GM06990 (cell line): Measurements from ENCODE around the gene RASAL1.
"Not testable (repeated sequence)": the region's sequence is repeated elsewhere in the genome, so short reads cannot be mapped to it uniquely, and the experiment has no call there.

Experiments
- DNase-seq: peaks from one replicate; pipeline ENCODE4 v3.0.0-alpha.2; 2011; ENCODE audit not compliant: insufficient read length; ENCODE audit errors: extremely low read depth
- H3K27me3 ChIP-seq: replicated peaks from 2 replicates; pipeline ENCODE4 v1.6.0; 2011; ENCODE audit warnings: low read length; ENCODE audit not compliant: control insufficient read depth, insufficient read depth
- H3K36me3 ChIP-seq: 2 replicates; pipeline ENCODE4 v1.5.1; 2011; ENCODE audit warnings: low read length; ENCODE audit not compliant: control insufficient read depth, insufficient read depth
- H3K4me3 ChIP-seq: replicated peaks from 2 replicates; pipeline ENCODE4 v1.5.1; 2011; ENCODE audit warnings: low read depth, mild to moderate bottlenecking, control low read depth, low read length
- TF ChIP-seq, protein P1 (sequence below): IDR thresholded peaks from 2 replicates; pipeline ENCODE4 v1.5.1; 2011; ENCODE audit warnings: low read length, control low read depth, mild to moderate bottlenecking, inconsistent platforms; ENCODE audit not compliant: insufficient read depth, poor library complexity, severe bottlenecking

The RASAL1 gene

DNA sequence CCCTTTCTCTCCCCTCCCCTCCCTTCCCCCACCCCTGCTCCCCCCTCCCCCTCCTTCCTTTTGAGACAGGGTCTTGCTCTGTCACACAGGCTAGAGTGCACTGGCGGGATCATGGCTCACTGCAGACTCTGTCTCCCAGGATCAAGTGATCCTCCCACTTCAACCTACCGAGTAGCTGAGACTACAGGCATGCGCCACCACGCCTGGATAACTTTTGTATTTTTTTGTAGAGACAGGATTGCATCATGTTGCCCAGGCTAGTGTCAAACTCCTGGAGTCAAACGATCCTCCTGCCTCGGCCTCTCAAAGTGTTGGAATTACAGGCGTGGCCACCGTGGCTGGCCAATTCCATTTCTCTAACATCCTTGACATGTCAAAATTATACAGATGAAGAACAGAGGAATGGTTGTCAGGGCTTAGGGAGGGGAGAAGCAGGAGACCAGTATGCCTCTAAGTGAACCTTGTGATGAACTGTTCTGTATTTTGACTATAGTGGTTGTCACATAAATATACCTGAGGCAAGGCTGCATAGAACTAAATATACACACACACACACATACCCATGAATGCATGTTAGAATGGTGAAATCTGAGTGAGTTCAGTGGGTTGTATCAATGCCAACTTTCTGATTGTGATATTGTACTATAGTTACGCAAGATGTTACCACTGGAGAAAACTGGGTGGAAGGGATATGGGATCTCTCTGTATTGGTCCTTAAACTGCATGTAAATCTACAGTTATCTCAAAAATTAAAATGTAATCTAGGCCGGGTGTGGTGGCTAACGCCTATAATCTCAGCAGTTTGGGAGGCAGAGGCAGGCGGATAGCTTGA lies 10.4 kb upstream of the RASAL1 start:
- H3K36me3 ChIP-seq: no peaks in the 10 kb centered on the region
- no peaks in the 10 kb centered on the region; the same call in 1 of the 2 replicates for H3K27me3 ChIP-seq
- no peak overlapping the region for H3K4me3 ChIP-seq
- TF ChIP-seq, protein P1, sequence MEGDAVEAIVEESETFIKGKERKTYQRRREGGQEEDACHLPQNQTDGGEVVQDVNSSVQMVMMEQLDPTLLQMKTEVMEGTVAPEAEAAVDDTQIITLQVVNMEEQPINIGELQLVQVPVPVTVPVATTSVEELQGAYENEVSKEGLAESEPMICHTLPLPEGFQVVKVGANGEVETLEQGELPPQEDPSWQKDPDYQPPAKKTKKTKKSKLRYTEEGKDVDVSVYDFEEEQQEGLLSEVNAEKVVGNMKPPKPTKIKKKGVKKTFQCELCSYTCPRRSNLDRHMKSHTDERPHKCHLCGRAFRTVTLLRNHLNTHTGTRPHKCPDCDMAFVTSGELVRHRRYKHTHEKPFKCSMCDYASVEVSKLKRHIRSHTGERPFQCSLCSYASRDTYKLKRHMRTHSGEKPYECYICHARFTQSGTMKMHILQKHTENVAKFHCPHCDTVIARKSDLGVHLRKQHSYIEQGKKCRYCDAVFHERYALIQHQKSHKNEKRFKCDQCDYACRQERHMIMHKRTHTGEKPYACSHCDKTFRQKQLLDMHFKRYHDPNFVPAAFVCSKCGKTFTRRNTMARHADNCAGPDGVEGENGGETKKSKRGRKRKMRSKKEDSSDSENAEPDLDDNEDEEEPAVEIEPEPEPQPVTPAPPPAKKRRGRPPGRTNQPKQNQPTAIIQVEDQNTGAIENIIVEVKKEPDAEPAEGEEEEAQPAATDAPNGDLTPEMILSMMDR: no peak
- no peak for DNase-seq

GRCh38 chr12:113144806-113145205 lies 9.2 kb upstream of the RASAL1 start:
- Histone ChIP-seq H3K4me3 (no peak overlapping the region), H3K27me3 (no peaks in the 10 kb centered on the region; the same call in 1 of the 2 replicates), H3K36me3 (no peaks in the 10 kb centered on the region)
- DNase-seq: no peak
- TF ChIP-seq, protein P1: no peak

DNA sequence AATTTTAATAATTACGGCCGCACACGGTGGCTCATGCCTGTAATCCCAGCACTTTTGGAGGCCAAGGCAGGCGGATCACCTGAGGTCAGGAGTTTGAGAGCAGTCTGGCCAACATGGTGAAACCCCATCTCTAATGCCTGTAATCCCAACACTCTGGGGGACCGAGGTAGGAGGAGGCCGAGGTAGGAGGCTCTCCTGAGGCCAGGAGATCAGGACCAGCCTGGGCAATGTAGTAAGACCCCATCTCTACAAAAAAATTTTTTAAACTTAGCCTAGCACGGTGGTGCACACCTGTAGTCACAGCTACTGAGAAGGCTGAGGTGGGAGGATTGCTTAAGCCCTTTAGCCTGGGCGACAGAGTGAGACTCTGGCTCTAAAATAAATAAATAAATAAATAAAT lies 8.4 kb upstream of the RASAL1 start:
- Histone ChIP-seq H3K4me3 (no peak overlapping the region), H3K36me3 (no peaks in the 10 kb centered on the region), H3K27me3 (no peaks in the 10 kb centered on the region; the same call in 1 of the 2 replicates)
- DNase-seq: no peak
- TF ChIP-seq, protein P1: no peak

GRCh38 chr12:113142886-113143332 lies 7.3 kb upstream of the RASAL1 start:
- Histone ChIP-seq H3K36me3 (no peaks in the 10 kb centered on the region), H3K27me3 (no peaks in the 10 kb centered on the region; the same call in 1 of the 2 replicates), H3K4me3 (no peak overlapping the region)
- DNase-seq: no peak
- TF ChIP-seq, protein P1: no peak

DNA sequence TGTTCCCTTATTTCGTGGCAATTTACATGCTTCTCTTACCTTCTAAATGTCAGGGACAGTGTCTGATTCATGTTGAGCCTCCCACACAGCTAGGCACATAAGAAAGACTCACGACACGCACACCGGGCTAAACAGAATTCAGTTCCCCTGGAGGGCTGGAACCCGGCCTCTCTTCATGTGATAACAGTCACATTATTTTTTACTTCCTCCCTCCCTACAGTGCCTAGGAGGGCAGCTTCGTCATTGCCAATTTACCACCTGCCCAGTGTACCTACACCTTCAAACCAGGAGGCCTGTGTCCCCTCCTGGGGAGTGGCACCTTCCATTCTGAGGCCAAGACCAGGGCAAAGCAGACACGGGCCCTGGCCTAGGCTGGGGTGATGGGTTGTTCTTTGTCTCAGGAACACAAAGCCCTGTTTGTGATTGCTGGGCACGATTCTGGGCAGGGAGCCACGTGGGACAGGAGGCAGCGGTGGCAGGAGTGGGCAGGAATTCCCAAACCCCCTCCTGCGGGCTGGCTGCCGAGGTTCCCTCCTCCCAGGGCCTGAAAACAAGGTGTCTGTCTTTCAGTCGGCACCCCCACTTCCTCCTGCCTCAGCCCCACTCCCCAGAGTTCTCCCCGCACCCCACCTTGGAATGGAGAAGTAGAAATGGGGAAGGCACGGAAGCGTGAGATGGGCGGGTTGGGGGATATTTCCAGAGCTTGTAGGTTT lies 6.8 kb upstream of the RASAL1 start:
- TF ChIP-seq, protein P1: no peak
- Histone ChIP-seq H3K36me3 (no peaks in the 10 kb centered on the region), H3K4me3 (no peak overlapping the region), H3K27me3 (no peaks in the 10 kb centered on the region; the same call in 1 of the 2 replicates)
- DNase-seq: no peak

DNA sequence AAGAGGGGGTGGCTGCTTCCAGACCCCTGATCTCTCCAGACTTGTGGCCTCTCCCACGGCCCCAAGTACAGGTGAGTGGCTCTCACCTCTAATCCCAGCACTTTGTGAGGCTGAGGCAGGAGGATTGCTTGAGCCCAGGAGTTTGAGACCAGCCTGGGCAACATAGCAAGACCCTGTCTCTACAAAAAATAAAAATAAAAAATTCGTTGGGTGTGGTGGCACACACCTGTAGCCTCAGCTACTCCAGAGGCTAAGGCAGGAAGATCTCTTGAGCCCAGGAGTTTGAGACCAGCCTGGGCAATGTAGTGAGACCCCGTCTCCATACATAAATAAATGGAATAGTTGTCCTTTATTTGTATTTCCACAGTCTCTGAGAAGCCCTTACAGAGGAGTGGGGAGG lies 6.2 kb upstream of the RASAL1 start:
- not testable (repeated sequence) for H3K27me3 ChIP-seq, H3K36me3 ChIP-seq, H3K4me3 ChIP-seq, DNase-seq
